Esophagus squamous epithelium (tissue), 5 donors: Measurements from ENCODE around the gene MAN2C1. TPM values are rescaled to one million over a fixed set of nuclear protein-coding genes. Genes with fewer than 3 reads are reported as not detected.
"Not testable (repeated sequence)": the region's sequence is repeated elsewhere in the genome, so short reads cannot be mapped to it uniquely, and the experiment has no call there.

Source experiments
- DNase-seq: peaks from one replicate; lab custom pipeline; 2025; lab: John Stamatoyannopoulos, UW
- H3K27ac ChIP-seq, 4 donors: fragments of 200-600 bp; sonication (generic); one replicate each; pipeline ENCODE4 v1.5.1; 2016 to 2019; ENCODE audit warnings: mild to moderate bottlenecking in 1 of 4
- H3K27me3 ChIP-seq, 4 donors: fragments of 200-600 bp; sonication (generic); 1 replicate in 3 of 4; 2 replicates in 1 of 4; pipeline versions ENCODE4 v1.5.1 to v1.6.0; 2017 to 2021; ENCODE audit warnings: antibody characterized with exemption in 1 of 4
- H3K36me3 ChIP-seq, 3 donors: fragments of 200-600 bp; sonication (generic); one replicate each; pipeline ENCODE4 v1.5.1; 2016 to 2019
- H3K4me1 ChIP-seq, 3 donors: fragments of 200-600 bp; sonication (generic); one replicate each; pipeline ENCODE4 v1.5.1; 2017 to 2019
- H3K4me3 ChIP-seq, 4 donors: fragments of 200-600 bp; sonication (generic); 1 replicate in 3 of 4; 2 replicates in 1 of 4; pipeline ENCODE4 v1.5.1; 2016 to 2019; ENCODE audit warnings: mild to moderate bottlenecking in 2 of 4, moderate library complexity in 1 of 4
- H3K9me3 ChIP-seq, 3 donors: fragments of 200-600 bp; sonication (generic); one replicate each; pipeline ENCODE4 v1.5.1; 2016 to 2019
- CTCF ChIP-seq, 6 experiments: fragments of 450-650 bp in 4 of 6; fragments of 200-600 bp in 2 of 6; sonication (generic) in 2 of 6; IDR thresholded peaks; one replicate each; pipeline ENCODE4 v1.5.1; 2016 to 2019; ENCODE audit warnings: antibody characterized with exemption in 6 of 6, mild to moderate bottlenecking in 4 of 6, moderate library complexity in 4 of 6
- POLR2A ChIP-seq, 4 donors: fragments of 450-650 bp; IDR thresholded peaks; one replicate each; pipeline ENCODE4 v1.6.1; 2017; ENCODE audit warnings: antibody characterized with exemption in 4 of 4, mild to moderate bottlenecking in 4 of 4, moderate library complexity in 3 of 4
- WGBS, 2 donors: methylation state at CpG; one replicate each; pipeline ENCODE4 v1.1.5; 2018; 5-methylcytosine and 5-hydroxymethylcytosine counted together
- intact Hi-C: fragments of 100-400 bp; cut with DNase I; formaldehyde crosslinking; loops from one replicate; pipeline ENCODE4 v1.15.0; 2022
- total RNA-seq, 4 donors: library from RNA; depleted of rRNA; stranded (reverse); fragments of >200 nt; gene quantifications; one replicate each; pipeline ENCODE4 v1.1.0, GENCODE V29; 2016
- donor health status: DM: yes; HTN: yes; CAD: no.

MAN2C1 gene
- total RNA-seq, 4 donors from 2014 or later, result 60.3 to 134 (median 83.8) TPM

DNA sequence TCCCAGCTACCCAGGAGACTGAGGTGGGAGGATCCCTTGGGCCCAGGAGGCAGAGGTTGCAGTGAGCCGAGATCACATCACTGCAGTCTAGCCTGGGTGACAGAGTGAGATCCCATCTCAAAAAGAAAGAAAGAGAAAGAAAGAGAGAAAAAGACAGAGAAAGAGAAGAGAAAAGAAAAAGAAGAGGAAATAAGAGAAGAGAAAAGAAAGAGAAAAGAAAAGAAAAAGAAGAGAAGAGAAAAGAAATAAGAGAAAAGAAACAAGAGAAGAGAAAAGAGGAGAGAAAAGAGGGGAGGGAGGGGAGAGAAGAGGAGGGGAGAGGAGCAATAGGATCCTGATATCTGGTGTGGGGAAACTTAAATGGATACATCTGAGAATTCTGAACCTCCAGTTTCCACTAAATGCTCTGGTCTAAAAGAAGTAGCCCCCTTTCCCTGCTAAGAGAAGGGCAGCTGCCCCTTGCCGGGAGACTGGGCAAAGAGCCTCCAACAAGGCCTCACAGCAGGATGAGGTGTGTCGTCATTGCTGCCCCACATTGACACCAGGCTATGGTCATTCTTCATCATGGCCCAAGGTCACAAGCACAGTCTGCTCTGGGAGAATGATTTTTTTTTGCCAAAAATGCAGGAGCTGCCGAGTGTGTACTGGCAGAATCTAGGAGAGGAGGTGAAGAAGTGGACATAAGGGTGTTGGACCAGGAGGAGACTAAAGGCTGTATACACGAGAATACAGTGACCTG lies 53.7 kb downstream of the MAN2C1 start:
- TF ChIP-seq CTCF (IDR thresholded peaks at IDR 0.05) (no peak), POLR2A (IDR thresholded peaks at IDR 0.05) (no peak)
- Histone ChIP-seq H3K9me3 (no peaks in the 10 kb centered on the region), H3K4me1 (no peaks in the 10 kb centered on the region), H3K4me3 (no peak overlapping the region), H3K27me3 (peaks cover 0 to 7% (median 0%) of the 10 kb centered on the region in 4 donors), H3K36me3 (no peaks in the 10 kb centered on the region), H3K27ac (no peak overlapping the region)
- WGBS, 2 donors, result 66 to 85% methylated on average over 3 to 4 of the region's 5 CpGs
- no peak for DNase-seq
- intact Hi-C loops, result no loop called here

DNA sequence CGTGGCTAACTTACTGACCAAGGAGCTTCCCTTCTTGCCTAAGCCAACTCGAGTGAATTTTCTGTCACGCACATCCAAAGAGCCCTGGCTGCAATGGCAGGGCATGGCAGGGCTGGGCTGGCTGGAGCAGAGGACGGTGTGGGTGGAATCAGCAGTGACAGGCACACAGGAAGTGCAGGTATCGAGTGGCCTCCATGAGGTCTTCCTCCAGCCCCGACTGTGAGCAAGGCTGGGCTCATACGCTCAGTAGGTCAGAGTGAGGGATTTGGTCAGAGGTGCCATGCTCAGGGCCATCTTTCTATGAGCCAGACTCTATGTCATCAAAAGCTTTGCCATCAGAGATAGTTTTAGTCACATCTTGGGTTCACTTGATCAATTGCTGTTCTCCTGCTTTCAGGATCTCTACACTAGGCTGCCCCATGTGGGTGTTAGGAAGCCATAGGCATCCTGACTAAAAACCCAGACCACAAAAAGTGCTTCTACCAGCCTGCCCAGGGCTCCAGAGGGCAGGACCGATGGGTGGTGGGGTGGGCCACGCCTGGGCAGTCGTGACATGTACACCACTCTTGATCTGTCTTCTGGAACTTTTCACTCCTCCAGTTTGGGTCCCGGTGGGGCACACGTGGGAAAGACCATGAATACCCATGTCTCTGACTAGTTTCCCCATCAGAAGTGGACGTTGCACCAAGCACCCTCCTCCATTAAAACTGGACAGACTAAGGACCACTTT lies 55.1 kb downstream of the MAN2C1 start:
- DNase-seq, result no peak
- intact Hi-C loops, result no loop called here
- TF ChIP-seq CTCF (IDR thresholded peaks at IDR 0.05), result no peak
- TF ChIP-seq POLR2A (IDR thresholded peaks at IDR 0.05), result no peak
- Histone ChIP-seq H3K4me3 (no peak overlapping the region), H3K27ac (no peak overlapping the region), H3K9me3 (no peaks in the 10 kb centered on the region), H3K36me3 (no peaks in the 10 kb centered on the region), H3K27me3 (peaks cover 0 to 16% (median 0%) of the 10 kb centered on the region in 4 donors), H3K4me1 (no peaks in the 10 kb centered on the region)
- 81 to 87% methylated on average over 4 to 10 of the region's 13 CpGs for WGBS, 2 donors

GRCh38 chr15:75312548-75312947 lies 55.9 kb downstream of the MAN2C1 start:
- H3K27ac ChIP-seq, DNase-seq, H3K9me3 ChIP-seq, intact Hi-C loops, H3K36me3 ChIP-seq, H3K4me1 ChIP-seq, H3K4me3 ChIP-seq: not testable (repeated sequence)
- peaks cover 0 to 23% (median 0%) of the 10 kb centered on the region in 4 donors for H3K27me3 ChIP-seq
- no CpG with 5 or more reads among the region's 1 CpG for WGBS, 2 donors

GRCh38 chr15:75309711-75310110 lies 58.7 kb downstream of the MAN2C1 start:
- Histone ChIP-seq H3K9me3 (no peaks in the 10 kb centered on the region), H3K4me1 (peaks cover 0 to 6% (median 0%) of the 10 kb centered on the region in 3 donors), H3K27ac (no peak overlapping the region), H3K4me3 (no peak overlapping the region), H3K36me3 (no peaks in the 10 kb centered on the region), H3K27me3 (peaks cover 0 to 45% (median 2%) of the 10 kb centered on the region in 4 donors)
- no peak for TF ChIP-seq POLR2A (IDR thresholded peaks at IDR 0.05)
- no peak for TF ChIP-seq CTCF (IDR thresholded peaks at IDR 0.05)
- intact Hi-C loops, result no loop called here
- no peak for DNase-seq

DNA sequence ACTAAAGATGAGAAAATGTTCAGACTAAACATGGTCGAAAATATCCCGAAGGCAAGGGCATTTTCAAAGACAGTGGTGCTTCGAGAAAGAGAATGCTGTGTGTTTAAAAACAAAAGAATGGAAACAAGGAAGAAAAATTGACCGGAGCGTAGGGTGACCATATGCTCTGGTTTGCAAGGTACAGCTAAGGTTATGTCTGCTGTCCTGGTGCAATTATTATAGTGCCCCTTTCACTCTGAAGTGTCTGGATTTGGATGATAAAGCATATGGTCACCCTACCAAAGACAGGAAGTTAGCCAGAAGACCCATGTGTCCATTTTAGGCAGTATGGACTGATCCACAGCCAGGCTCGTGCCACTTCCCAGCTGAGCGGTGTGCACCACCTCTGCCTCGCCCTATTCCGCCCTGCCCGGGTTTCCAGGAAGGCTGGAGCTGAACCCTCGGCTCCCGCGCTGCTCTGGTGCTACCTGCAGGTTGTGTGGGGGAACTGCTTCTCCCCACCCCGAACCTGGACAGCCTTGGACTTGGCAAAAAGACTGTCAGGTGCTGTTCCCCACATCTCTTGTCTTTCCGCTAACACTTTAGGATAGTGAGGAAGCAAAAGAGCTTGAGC lies 60.5 kb downstream of the MAN2C1 start:
- no peaks in the 10 kb centered on the region for H3K36me3 ChIP-seq
- no peak for DNase-seq
- peaks cover 0 to 6% (median 0%) of the 10 kb centered on the region in 3 donors for H3K4me1 ChIP-seq
- intact Hi-C loops, result no loop called here
- H3K4me3 ChIP-seq, result no peak overlapping the region
- TF ChIP-seq CTCF (IDR thresholded peaks at IDR 0.05), result peak in 5 of 6 experiments; percentile 33 to 72 (median 58)
- no peak for TF ChIP-seq POLR2A (IDR thresholded peaks at IDR 0.05)
- no peaks in the 10 kb centered on the region for H3K9me3 ChIP-seq
- H3K27me3 ChIP-seq, result peaks cover 0 to 50% (median 2%) of the 10 kb centered on the region in 4 donors
- WGBS, 2 donors, result 59 to 64% methylated on average over 6 to 7 of the region's 15 CpGs
- no peak overlapping the region for H3K27ac ChIP-seq
